HepG2 (cell line): Measurements from ENCODE around the gene GPR107. TPM values are rescaled to one million over a fixed set of nuclear protein-coding genes. Genes with fewer than 3 reads are reported as not detected.
A peak's percentile ranks its signal among the peaks of the same experiment; 100 is the strongest.

Experiments
- ATAC-seq: fragments of 200-7000 bp; cut with Tn5 transposase; 3 replicates; pipeline ENCODE4 v1.9.1; 2020; ENCODE audit warnings: mild to moderate bottlenecking, moderate library complexity
- BruUV-seq: library from RNA; stranded (reverse); fragments of 400-500 nt; replicated peaks from 2 replicates; lab custom pipeline; 2021; lab: Mats Ljungman, UMichigan
- CTCF ChIA-PET: fragments of 300-600 bp; formaldehyde crosslinking; extraction: SDS; loops from one replicate; lab custom pipeline; 2021; ENCODE audit warnings: low total read pairs, inconsistent platforms, low intra/inter-chr PET ratio; lab: Yijun Ruan, JAX
- POLR2A ChIA-PET: fragments of 350-600 bp; sonication (Branson Sonifier 250); formaldehyde crosslinking; loops from one replicate; lab custom pipeline; 2020; ENCODE audit warnings: antibody characterized with exemption, inconsistent platforms; lab: Yijun Ruan, JAX
- DNase-seq: peaks from one replicate; pipeline ENCODE4 v3.0.0-alpha.2; 2015; ENCODE audit warnings: low spot score
- FAIRE-seq: peaks from 3 replicates; lab custom pipeline; 2011; peaks lifted over from hg19 to GRCh38; lab: Jason Lieb, UNC
- H2AFZ ChIP-seq: one replicate; pipeline ENCODE4 v1.6.1; 2011; ENCODE audit warnings: low read length, inconsistent platforms
- H3K27ac ChIP-seq: fragments of 300-600 bp; 3 replicates; pipeline ENCODE4 v1.8.0; 2011; ENCODE audit warnings: mixed run types, mild to moderate bottlenecking, mixed read lengths, low read length, inconsistent platforms; ENCODE audit not compliant: insufficient read depth; ENCODE audit errors: extremely low read length
- H3K27me3 ChIP-seq, 2 experiments: fragments of 200-600 bp in 1 of 2; 2 replicates in 1 of 2; 3 replicates in 1 of 2; pipeline versions ENCODE4 v1.6.0 to v1.8.0; 2011; ENCODE audit warnings: low read length in 2 of 2, mild to moderate bottlenecking in 2 of 2, moderate library complexity in 2 of 2, inconsistent platforms in 1 of 2; ENCODE audit not compliant: insufficient read depth in 2 of 2, control insufficient read depth in 1 of 2
- H3K36me3 ChIP-seq, 2 experiments: fragments of 200-600 bp in 1 of 2; replicated peaks in 1 of 2; 2 replicates in 1 of 2; 3 replicates in 1 of 2; pipeline versions ENCODE4 v1.5.1 to v1.8.0; 2011; ENCODE audit warnings: low read length in 2 of 2, inconsistent platforms in 1 of 2; ENCODE audit not compliant: insufficient read depth in 2 of 2, control insufficient read depth in 1 of 2
- H3K4me1 ChIP-seq: 2 replicates; pipeline ENCODE4 v1.5.1; 2012; ENCODE audit warnings: low read length, inconsistent platforms; ENCODE audit not compliant: insufficient read depth
- H3K4me2 ChIP-seq: 2 replicates; pipeline ENCODE4 v1.6.0; 2011; ENCODE audit warnings: low read depth, low read length, inconsistent platforms
- H3K4me3 ChIP-seq, 3 experiments: fragments of 200-600 bp in 1 of 3; sonication (generic), shearing (Covaris generic) in 1 of 3; replicated peaks in 1 of 3; 2 replicates each; pipeline ENCODE4 v1.5.1; 2011 to 2016; ENCODE audit warnings: low read length in 3 of 3, inconsistent platforms in 2 of 3, low read depth in 2 of 3, mild to moderate bottlenecking in 2 of 3, control low read depth in 1 of 3, mixed read lengths in 1 of 3; ENCODE audit not compliant: insufficient read depth in 1 of 3
- H3K79me2 ChIP-seq: one replicate; pipeline ENCODE4 v1.6.1; 2011; ENCODE audit warnings: low read length, inconsistent platforms; ENCODE audit not compliant: insufficient read depth
- H3K9ac ChIP-seq: 2 replicates; pipeline ENCODE4 v1.6.0; 2011; ENCODE audit warnings: mild to moderate bottlenecking, low read depth, low read length, inconsistent platforms; ENCODE audit not compliant: insufficient read depth
- H3K9me3 ChIP-seq: 2 replicates; pipeline ENCODE4 v1.5.1; 2012; ENCODE audit warnings: mild to moderate bottlenecking, low read length
- H4K20me1 ChIP-seq: 2 replicates; pipeline ENCODE4 v1.6.0; 2011; ENCODE audit warnings: inconsistent platforms, mild to moderate bottlenecking, low read length, moderate library complexity; ENCODE audit not compliant: insufficient read depth
- HIC2 ChIP-seq: sonication (generic); formaldehyde crosslinking; IDR thresholded peaks from 2 replicates; pipeline ENCODE4 v1.9.0; 2022; ENCODE audit warnings: low read depth, missing genetic modification reagents
- KDM5B ChIP-seq: sonication (generic); formaldehyde crosslinking; IDR thresholded peaks from 2 replicates; pipeline ENCODE4 v1.4.0; 2020; ENCODE audit warnings: missing genetic modification reagents, mild to moderate bottlenecking, borderline replicate concordance
- KLF6 ChIP-seq: IDR thresholded peaks from 2 replicates; pipeline ENCODE4 v1.8.0; 2016; ENCODE audit warnings: missing biosample characterization, missing genetic modification reagents
- PREB ChIP-seq: sonication (generic); formaldehyde crosslinking; IDR thresholded peaks from 2 replicates; pipeline ENCODE4 v1.4.0; 2020; ENCODE audit warnings: missing genetic modification reagents
- RAD21 ChIP-seq: fragments of 450-650 bp; formaldehyde crosslinking; IDR thresholded peaks from 2 replicates; pipeline ENCODE4 v1.5.0; 2020; ENCODE audit warnings: mild to moderate bottlenecking
- SMC3 ChIP-seq: IDR thresholded peaks from 2 replicates; pipeline ENCODE4 v1.6.1; 2011; ENCODE audit warnings: low read length, improper control_type of control experiment
- STAG1 ChIP-seq: sonication (generic); formaldehyde crosslinking; IDR thresholded peaks from 2 replicates; pipeline ENCODE4 v1.4.0; 2020; ENCODE audit warnings: missing genetic modification reagents
- ZBTB8A ChIP-seq: sonication (generic); formaldehyde crosslinking; IDR thresholded peaks from 2 replicates; pipeline ENCODE4 v1.4.0; 2020; ENCODE audit warnings: mild to moderate bottlenecking, low read depth, missing genetic modification reagents, borderline replicate concordance
- ZNF30 ChIP-seq: sonication (generic); formaldehyde crosslinking; IDR thresholded peaks from 2 replicates; pipeline ENCODE4 v1.5.0; 2020; ENCODE audit warnings: mild to moderate bottlenecking, missing genetic modification reagents
- ZNF646 ChIP-seq: sonication (generic); formaldehyde crosslinking; IDR thresholded peaks from 2 replicates; pipeline ENCODE4 v1.9.0; 2021; ENCODE audit warnings: mild to moderate bottlenecking, missing genetic modification reagents
- WGBS: methylation state at CpG from one replicate; pipeline ENCODE4 v1.1.6; 2017; ENCODE audit warnings: low lambda C conversion rate; 5-methylcytosine and 5-hydroxymethylcytosine counted together
- in situ Hi-C: cut with HindIII; loops from 2 replicates; pipeline ENCODE4 v1.10.0; 2017; ENCODE audit warnings: low pct_unique_long_range_greater_than_20kb; ENCODE audit not compliant: extremely low pct_ligation_motif_present
- intact Hi-C: fragments of 100-400 bp; cut with micrococcal nuclease; formaldehyde crosslinking; loops from one replicate; pipeline ENCODE4 v1.10.0; 2022; ENCODE audit not compliant: unreplicated experiment
- polyA plus RNA-seq, 8 experiments: library from polyadenylated mRNA; depleted of rRNA in 3 of 8; stranded (reverse) in 7 of 8; unstranded in 1 of 8; fragments of >200 nt; fragmentation: Illumina TruSeq in 4 of 8; extraction: Trizol in 4 of 8; gene quantifications; 2 replicates each; pipeline versions ENCODE4 v1.2.1 to v1.2.3, GENCODE V29; 2011 to 2016; ENCODE audit warnings: low read depth in 4 of 8, missing spikeins in 1 of 8, mixed read lengths in 1 of 8; ENCODE audit not compliant: insufficient read depth in 1 of 8
- total RNA-seq, 5 experiments: library from RNA; depleted of rRNA; stranded (reverse); fragments of >200 nt; fragmentation: Illumina TruSeq; extraction: Trizol; gene quantifications; 2 replicates each; pipeline ENCODE4 v1.2.3, GENCODE V29; 2016; ENCODE audit warnings: low read depth in 1 of 5
- TF ChIP-seq, protein P1 (sequence below): sonication (generic); formaldehyde crosslinking; IDR thresholded peaks from 2 replicates; pipeline ENCODE4 v1.5.0; 2020; ENCODE audit warnings: missing genetic modification reagents
- TF ChIP-seq, protein P2 (sequence below): sonication (generic); formaldehyde crosslinking; IDR thresholded peaks from 2 replicates; pipeline ENCODE4 v1.5.0; 2020; ENCODE audit warnings: mild to moderate bottlenecking, missing genetic modification reagents, moderate library complexity

GPR107 gene
- total and polyA plus RNA-seq, 2 of the 13 experiments (the other 11 are each of a cell fraction or from before 2014, with no cell fraction given): 22.5 to 24.4 TPM

DNA sequence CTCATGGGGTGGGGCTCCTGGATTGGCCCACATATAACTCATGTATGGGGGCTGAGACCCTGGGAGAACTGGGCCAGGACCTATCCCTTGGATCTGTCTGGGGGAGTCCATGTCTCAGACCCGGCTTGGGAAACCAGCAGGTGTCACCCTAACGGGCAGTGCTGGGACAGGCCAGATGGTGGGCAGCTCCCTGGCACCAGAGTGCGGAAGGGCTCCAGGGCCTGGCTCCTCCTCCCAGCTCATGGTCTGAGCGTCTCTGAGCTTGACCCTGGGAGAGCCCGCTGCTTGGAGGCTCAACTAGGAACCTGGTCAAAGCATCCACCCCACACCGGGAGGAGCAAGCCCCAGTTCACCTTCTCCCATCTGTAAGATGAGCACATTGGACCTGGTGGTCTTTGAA is 103.0 kb downstream of the GPR107 start:
- FAIRE-seq: no peak
- peak; percentile 80 for ATAC-seq
- in situ Hi-C loops: no loop called here
- TF ChIP-seq, protein P1, sequence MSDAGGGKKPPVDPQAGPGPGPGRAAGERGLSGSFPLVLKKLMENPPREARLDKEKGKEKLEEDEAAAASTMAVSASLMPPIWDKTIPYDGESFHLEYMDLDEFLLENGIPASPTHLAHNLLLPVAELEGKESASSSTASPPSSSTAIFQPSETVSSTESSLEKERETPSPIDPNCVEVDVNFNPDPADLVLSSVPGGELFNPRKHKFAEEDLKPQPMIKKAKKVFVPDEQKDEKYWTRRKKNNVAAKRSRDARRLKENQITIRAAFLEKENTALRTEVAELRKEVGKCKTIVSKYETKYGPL: no peak
- TF ChIP-seq HIC2 (CRISPR knock-in tag) (peak; percentile 76), STAG1 (CRISPR knock-in tag) (peak; percentile 58), ZNF646 (no peak), SMC3 (peak; percentile 11; the same call in 1 of the 2 replicates), KLF6 (CRISPR knock-in tag) (no peak), RAD21 (CRISPR knock-in tag) (peak; percentile 57), KDM5B (CRISPR knock-in tag) (0 out of 2 replicates have a peak, but pooled peaks have one; percentile 20), ZNF30 (CRISPR knock-in tag) (no peak), PREB (CRISPR knock-in tag) (no peak), ZBTB8A (CRISPR knock-in tag) (no peak)
- TF ChIP-seq, protein P2, sequence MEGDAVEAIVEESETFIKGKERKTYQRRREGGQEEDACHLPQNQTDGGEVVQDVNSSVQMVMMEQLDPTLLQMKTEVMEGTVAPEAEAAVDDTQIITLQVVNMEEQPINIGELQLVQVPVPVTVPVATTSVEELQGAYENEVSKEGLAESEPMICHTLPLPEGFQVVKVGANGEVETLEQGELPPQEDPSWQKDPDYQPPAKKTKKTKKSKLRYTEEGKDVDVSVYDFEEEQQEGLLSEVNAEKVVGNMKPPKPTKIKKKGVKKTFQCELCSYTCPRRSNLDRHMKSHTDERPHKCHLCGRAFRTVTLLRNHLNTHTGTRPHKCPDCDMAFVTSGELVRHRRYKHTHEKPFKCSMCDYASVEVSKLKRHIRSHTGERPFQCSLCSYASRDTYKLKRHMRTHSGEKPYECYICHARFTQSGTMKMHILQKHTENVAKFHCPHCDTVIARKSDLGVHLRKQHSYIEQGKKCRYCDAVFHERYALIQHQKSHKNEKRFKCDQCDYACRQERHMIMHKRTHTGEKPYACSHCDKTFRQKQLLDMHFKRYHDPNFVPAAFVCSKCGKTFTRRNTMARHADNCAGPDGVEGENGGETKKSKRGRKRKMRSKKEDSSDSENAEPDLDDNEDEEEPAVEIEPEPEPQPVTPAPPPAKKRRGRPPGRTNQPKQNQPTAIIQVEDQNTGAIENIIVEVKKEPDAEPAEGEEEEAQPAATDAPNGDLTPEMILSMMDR (CRISPR knock-in tag): peak; percentile 67

More for the DNA sequence above, 103.0 kb downstream of the GPR107 start:
- peaks cover 38% of the 10 kb centered on the region for H3K4me1 ChIP-seq
- H3K9ac ChIP-seq: no peak overlapping the region
- WGBS: no CpG with 5 or more reads among the region's 6 CpGs
- H3K79me2 ChIP-seq: no peaks in the 10 kb centered on the region
- CTCF ChIA-PET: interaction anchor here (1.8 kb wide), 1 partner anchor 79 kb away, joined by 7 read pairs; no protein-coding TSS in a partner anchor
- peak overlapping the region; percentile 15 for H2AFZ ChIP-seq
- H4K20me1 ChIP-seq: no peaks in the 10 kb centered on the region
- H3K4me3 ChIP-seq: no peak overlapping the region
- H3K9me3 ChIP-seq: no peaks in the 10 kb centered on the region
- BruUV-seq: no TSS peak
- POLR2A ChIA-PET: no interaction called here
- H3K27ac ChIP-seq: no peak overlapping the region
- DNase-seq: peak; percentile 35
- H3K36me3 ChIP-seq: no peaks in the 10 kb centered on the region
- H3K4me2 ChIP-seq: peak overlapping the region; percentile 24; the same call in 1 of the 2 replicates
- intact Hi-C loops: loop anchor here (2.0 kb wide), 1 partner anchor 86 kb away; no protein-coding TSS in a partner anchor
- H3K27me3 ChIP-seq: peaks cover 0 to 2% of the 10 kb centered on the region in 2 experiments; a peak in 2 of 5 replicates
